ENCODE results near the gene IMMP2L.
A peak's percentile ranks its signal among the peaks of the same experiment; 100 is the strongest.

IMMP2L gene

GRCh38 chr7:111147708-111148533, 414.4 kb downstream of the IMMP2L start:
- TF ChIP-seq CTCF (conservative IDR thresholded peaks at IDR 0.05; ENCODE audit: low read depth, low read length): no peak
- H3K4me3 ChIP-seq (ENCODE audit: low read length): no peak overlapping the region
- no peak for DNase-seq (ENCODE audit: low read depth)

- no peak for DNase-seq (ENCODE audit: low read depth)
- H3K4me3 ChIP-seq (ENCODE audit: low read length): no peak overlapping the region
- no peak for TF ChIP-seq CTCF (conservative IDR thresholded peaks at IDR 0.05; ENCODE audit: low read depth, low read length)
Observed at GRCh38 chr7:111146136-111146535, 416.2 kb downstream of the IMMP2L start.

GRCh38 chr7:111145472-111145871, 416.8 kb downstream of the IMMP2L start:
- H3K4me3 ChIP-seq (ENCODE audit: low read length): no peak overlapping the region
- DNase-seq (ENCODE audit: low read depth): no peak
- no peak for TF ChIP-seq CTCF (conservative IDR thresholded peaks at IDR 0.05; ENCODE audit: low read depth, low read length)

- no peak for TF ChIP-seq CTCF (conservative IDR thresholded peaks at IDR 0.05; ENCODE audit: low read depth, low read length)
- no peak overlapping the region for H3K4me3 ChIP-seq (ENCODE audit: low read length)
- no peak for DNase-seq (ENCODE audit: low read depth)
Observed at GRCh38 chr7:111140091-111140865, 422.0 kb downstream of the IMMP2L start.

GRCh38 chr7:111138586-111138985, 423.7 kb downstream of the IMMP2L start:
- no peak for TF ChIP-seq CTCF (conservative IDR thresholded peaks at IDR 0.05; ENCODE audit: low read depth, low read length)
- DNase-seq (ENCODE audit: low read depth): no peak
- H3K4me3 ChIP-seq (ENCODE audit: low read length): no peak overlapping the region

- peak; percentile 27 for DNase-seq (ENCODE audit: low read depth)
- H3K4me3 ChIP-seq (ENCODE audit: low read length): no peak overlapping the region
- no peak for TF ChIP-seq CTCF (conservative IDR thresholded peaks at IDR 0.05; ENCODE audit: low read depth, low read length)
Observed at GRCh38 chr7:111138193-111138569, 424.1 kb downstream of the IMMP2L start.

Measured in retinal pigment epithelial cell (primary cell).